ENCODE data around the gene LRRC1.
"Not testable (repeated sequence)": the region's sequence is repeated elsewhere in the genome, so short reads cannot be mapped to it uniquely, and the experiment has no call there.

Gene LRRC1

DNA sequence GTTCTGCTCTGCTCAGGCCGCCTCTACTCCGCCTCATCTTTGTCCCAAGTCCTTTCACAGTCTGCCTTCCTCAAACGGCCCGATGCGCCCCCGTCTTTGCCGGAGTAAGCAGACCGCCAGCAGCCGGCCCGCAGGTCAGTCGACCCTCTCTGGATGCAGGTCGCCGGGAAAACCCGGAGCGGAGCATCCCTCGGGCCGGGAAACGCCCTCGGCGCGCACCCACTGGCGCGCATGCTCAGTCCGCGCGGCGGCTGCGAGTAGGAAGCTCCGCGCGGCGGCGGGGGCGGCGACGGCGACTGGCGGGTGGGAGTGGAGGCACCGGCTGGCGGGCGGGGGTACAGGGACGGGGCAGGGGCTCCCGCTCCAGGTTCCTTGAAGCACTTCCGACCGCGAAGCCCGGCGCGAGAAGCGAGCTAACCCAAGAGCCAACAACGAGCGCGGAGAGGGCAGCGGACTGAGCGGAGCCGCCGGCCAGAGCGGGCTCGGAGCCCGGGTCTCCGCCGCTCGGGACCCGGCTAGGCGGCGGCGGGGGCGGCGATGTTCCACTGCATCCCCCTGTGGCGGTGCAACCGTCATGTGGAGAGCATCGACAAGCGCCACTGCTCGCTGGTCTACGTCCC lies at the start of gene LRRC1:
Gene LRRC1, plus strand, starts transcription at position 286 of the 620 bp plus-strand sequence. Its CDS starts 252 bp downstream, at position 538.
- in situ Hi-C loops (cut with MboI; ENCODE audit: low sequenced_read_pairs), result no loop called here

DNA sequence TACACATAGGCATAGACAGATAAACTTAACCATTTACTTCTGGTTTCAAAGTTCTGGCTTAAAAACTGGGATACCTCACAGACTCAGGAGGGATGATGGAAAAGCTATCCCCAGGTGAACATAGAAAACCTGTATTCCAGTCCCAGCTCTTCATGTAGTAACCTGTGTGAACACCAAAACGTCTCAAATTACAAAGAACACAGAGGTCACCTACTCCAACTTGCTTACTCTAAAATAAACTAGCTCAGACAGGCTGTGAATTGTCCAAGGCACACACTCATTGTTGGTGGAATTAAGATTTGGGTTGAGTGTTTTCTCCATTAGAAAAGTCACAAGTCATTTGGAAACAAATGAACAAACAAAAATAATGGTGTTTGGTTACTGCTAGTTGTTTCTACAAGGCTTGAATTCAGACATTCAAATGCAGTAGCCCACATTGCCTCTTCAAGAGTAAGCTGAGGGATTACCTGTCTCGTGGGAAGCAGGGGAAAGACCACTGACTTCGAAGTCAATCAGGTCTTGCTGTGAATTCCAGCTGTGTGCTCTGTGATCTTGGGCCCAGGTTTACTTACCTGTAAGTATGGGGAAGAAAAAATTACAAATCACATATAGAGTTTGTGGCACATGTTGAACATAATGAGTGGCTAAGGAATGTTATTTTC lies 48.2 kb upstream of the LRRC1 start:
- in situ Hi-C loops (cut with MboI; ENCODE audit: low sequenced_read_pairs), result no loop called here

DNA sequence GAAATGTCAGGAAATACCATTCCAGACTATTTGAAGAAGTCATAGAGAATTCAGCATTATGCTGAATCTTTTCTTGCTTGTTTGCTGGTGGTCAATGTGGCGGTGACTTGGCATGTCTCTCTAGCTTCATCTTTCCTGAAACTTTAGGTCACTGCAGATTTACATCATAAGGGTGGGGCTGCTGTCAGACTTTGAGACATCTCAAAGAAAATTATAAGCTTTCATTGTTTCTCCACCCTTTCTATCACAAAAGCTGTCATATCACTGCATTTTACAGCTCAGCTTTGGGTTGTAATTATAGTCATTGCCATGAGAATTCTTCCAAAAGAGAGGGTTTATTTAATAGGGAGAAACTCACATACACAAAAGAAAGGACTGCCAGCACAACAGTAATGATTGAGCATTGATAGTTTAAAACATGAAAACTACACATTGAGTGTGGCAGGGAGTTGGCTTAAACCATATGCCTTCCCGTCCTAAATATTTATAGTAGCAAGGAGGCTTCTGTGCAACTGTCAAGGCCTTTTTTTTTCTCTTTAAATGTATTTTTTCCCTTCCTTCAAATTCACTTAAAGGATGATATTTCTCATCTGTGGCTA lies 44.7 kb upstream of the LRRC1 start:
- in situ Hi-C loops (cut with MboI; ENCODE audit: low sequenced_read_pairs), result no loop called here

DNA sequence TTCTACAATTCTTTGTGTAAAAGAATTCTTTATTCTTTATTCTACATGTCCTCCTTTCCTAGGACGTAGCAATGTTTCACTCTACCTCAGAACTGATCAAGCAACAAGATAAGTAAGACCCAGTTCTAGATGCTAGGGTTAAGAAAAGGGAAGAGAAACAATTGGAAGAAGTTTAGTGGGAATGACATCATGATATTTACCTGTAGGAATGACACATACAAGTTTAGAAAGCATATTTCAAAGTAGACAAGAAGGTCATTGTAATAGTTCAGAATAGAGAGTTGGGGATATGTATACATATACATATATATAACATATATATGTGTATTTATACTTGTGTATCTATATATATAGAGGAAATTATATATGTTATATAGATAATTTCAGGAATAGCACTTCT lies 43.4 kb upstream of the LRRC1 start:
- in situ Hi-C loops (cut with MboI; ENCODE audit: low sequenced_read_pairs), result no loop called here

DNA sequence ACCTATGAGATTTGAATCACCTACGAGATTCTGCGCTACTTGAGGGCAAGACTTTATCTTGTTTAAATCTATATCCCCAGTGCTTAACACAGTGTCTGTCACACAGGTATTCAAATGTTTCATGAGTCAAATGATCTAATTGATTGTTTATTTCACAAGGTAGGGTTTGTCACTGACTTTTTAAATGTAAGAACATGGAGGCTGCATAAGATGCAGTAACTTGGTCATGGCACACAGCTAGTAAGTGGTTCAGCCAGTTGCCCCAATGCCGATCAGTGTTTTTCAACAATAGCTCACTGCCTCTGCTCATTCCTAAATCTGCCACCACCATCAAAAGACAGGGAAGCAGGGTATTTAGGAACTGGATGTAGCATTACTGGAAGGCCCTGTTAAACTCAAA lies 42.4 kb upstream of the LRRC1 start:
- in situ Hi-C loops (cut with MboI; ENCODE audit: low sequenced_read_pairs), result no loop called here

DNA sequence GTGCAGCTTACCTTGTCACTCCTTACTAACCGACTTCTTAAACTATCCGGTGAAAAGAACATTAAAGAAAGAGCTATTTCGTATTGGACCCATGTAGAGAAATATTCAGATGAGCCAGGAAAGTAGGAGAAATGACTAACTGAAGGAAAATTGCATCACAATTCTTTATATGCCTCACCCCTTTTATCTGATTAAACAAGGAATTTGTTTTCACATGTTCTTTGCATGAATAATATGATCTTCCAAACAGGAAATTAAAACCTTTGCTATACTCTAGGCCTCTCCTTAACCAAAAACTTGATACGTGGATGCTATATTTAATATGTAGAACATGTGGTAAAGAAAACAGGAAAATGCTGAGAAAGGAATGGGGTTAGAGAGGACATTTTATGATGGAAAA lies 41.9 kb upstream of the LRRC1 start:
- in situ Hi-C loops (cut with MboI; ENCODE audit: low sequenced_read_pairs), result no loop called here

DNA sequence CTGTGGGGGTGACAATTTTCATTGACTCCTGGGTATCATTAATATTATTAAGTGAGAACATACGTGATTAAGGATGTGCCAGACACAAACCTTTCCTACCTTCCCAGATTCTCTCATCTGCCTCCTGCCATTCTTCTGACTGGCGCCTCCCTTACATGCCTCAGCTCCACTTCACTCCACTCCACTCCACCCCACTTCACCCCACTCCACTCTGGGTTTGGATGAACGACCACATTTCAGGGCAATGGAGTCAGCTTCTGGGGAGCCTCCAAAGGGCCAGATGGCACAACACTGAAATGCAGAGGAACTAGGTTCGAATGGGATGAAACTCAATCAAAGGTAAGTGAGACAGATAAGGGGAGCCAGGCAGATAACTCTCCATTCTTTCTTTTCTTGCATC lies 40.5 kb upstream of the LRRC1 start:
- in situ Hi-C loops (cut with MboI; ENCODE audit: low sequenced_read_pairs), result no loop called here

DNA sequence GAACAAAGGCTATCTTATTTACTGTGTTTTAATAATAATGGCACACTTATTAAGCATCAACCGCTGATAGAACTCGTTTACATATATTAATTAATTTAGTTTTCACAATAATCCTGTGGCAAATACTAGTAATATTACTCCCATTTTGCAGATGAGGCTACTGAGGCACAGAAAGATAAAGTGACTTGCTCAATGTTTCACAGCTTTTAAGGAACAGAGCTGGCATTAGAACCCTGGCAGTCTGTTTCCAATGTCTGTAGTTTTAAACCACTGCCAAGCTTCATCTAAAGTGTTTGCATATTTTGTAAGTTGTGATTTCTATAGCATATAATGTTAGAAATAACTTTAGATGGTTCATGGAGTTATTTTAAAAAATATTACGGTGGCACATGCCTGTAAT lies 38.4 kb upstream of the LRRC1 start:
- in situ Hi-C loops (cut with MboI; ENCODE audit: low sequenced_read_pairs), result no loop called here

DNA sequence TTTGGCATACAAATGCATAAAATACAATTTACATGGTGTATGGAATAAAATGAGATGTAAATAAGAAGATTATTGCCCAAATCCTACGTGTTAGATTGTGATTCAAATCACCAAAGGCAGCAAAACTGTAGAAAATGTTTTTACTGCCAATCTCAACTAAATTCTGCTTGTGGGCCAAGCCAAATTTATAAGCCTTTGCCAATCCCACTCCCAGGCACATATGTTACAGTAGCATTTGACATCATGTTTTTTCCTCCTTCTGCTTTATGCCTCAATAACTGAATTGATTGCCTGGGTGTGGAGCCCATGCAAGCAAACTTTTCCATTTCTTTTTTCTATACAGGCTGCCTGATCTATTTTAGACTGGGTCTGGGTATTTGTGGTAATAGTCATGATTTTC lies 36.3 kb upstream of the LRRC1 start:
- in situ Hi-C loops (cut with MboI; ENCODE audit: low sequenced_read_pairs), result no loop called here

DNA sequence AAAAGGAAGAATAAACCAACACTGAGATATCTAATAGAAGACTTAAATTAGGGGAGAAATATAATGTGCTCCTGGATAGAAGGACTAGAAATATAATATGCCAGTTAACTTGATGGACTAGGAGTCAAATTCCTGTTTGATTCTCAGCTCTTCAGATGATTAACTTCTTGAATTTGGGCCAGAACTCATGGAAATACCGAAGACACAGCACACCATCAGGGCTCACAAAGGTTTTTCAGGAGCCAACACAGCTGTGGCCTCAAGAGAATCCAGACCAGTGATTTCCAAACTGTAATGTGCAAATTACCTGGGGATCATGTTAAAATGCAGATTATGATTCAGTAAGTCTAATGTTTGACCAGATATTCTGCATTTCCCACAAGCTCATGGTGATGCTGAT lies 33.8 kb upstream of the LRRC1 start:
- in situ Hi-C loops (cut with MboI; ENCODE audit: low sequenced_read_pairs), result no loop called here

DNA sequence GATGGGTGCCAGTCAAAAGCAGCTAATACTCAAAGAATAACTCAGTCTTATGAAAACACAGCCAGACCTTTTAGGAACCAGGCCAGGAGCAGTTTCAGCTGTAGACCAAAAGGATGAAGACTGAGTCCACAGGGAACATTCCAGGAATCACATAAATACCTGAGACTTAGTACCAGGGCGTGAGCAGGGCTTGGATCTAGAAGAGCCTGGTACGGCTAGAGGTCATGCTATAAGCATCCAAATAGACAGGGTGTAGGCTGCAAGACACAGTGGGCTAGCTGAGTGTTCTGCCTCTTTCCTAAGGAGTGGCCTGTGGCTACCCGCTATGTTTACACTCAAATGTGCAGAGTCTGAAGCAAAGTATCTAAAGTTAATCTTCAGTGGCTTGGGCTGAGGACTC lies 29.5 kb upstream of the LRRC1 start:
- in situ Hi-C loops (cut with MboI; ENCODE audit: low sequenced_read_pairs), result no loop called here

DNA sequence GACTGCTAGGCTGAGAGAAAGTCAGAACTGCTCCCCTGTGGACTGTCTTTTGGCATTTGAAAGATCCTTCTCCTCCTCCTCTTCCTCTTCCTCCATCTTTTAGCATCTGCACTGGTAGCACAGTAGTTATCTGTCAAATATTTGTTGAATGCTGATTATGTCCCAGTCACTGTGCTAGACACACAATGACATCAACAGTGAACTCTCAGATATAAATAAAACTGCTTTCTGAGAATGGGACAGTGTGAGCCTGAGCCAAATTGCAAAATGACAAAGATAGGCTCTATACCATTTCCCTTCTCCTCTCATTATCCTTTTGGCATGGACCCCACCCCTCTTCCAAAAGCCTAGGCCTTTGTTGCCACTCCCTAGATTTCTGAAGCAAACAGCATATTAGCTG lies 27.9 kb upstream of the LRRC1 start:
- in situ Hi-C loops (cut with MboI; ENCODE audit: low sequenced_read_pairs), result no loop called here

DNA sequence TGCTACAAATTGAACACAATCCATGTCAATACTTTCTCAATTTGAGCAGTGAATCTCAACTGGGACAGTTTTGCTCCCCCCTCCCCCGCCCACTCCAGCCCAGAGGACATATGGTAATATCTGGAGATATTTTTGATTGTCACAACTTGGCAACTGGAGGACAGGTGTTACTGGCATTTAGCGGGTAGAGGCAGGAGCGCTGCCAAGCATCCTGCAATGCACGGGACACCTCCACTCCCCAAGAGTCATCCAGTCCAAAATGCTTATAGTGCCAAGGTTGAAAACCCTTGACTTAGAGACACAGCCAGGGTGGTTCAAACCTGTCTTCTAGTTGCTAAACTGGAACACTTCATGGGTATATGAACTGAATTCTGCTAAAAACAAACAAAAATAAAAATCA lies 26.9 kb upstream of the LRRC1 start:
- in situ Hi-C loops (cut with MboI; ENCODE audit: low sequenced_read_pairs), result no loop called here

DNA sequence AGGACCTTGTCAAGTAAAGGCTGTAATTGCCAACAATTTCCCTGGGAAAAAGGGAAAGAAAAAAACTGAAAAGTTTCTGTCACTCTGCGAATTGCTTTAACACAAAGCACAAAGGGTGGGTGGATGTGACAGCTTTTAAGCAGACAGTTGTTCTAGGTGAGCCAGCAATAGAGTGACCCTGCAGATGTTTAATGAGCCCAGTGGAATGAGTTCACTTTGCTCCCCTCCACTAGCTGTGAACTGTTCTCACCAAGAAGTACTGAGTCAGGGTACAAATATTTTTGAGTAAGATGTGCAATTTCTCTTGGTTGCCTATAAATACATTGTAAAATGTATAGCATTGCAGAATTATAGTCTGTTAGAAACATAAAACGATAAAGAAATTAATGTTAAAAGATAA lies 26.2 kb upstream of the LRRC1 start:
- in situ Hi-C loops (cut with MboI; ENCODE audit: low sequenced_read_pairs), result no loop called here

DNA sequence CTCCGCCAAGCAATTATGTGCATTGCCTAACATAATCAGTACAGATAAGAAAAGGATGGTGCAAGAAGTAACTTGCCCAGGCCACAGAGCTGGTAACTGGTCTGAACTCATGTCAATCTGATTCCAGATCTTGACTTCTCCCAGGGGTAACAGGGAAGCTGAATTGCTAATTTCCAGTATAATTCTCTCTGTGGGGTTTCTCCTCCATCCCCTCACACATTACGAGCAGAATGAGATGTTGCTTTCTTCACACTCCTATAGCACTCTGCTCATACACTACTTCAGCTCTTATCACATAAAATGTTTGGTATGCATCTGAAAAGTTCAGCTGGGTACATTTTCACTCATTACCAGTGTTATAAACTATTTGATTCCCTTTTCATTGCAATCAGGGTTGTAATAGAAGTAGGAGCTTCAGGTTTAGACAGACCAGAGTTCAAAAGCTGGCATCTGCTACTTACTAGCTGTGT lies 24.0 kb upstream of the LRRC1 start:
- in situ Hi-C loops (cut with MboI; ENCODE audit: low sequenced_read_pairs), result no loop called here

DNA sequence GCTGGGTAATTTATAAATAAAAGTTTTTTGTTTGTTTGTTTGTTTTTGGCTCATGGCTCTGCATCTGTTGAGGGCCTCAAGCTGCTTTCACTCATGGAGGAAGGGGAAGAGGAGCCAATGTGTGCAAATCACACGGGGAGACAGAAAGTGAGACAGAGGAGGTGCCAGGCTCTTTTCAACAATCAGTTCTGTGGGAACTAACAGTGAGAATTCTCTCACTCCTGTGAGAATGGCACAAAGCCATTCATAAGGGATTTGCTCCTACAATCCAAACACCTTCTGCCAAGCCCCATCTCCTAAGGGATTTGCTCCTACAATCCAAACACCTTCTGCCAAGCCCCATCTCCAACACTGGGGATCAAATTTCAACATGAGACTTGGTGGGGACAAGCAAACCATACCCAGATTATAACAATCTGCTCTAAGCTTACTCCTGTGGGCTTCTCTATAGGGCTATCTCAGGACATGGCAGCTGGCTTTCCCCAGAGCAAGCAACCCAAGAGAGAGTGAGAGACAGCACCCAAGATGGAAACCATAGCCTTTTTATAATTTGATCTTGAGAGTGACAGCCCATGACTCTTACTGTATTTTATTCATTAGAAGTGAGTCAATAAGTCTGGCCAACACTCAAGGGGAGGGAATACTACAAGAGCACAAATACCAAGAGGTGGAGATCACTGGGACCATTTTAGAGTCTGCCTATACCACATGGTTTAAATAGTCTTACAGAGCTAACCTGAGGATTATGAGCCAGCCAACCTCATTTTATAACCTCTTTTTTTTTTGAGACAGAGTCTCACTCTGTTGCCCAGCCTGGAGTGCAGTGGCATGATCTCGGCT lies 22.8 kb upstream of the LRRC1 start:
- in situ Hi-C loops (cut with MboI; ENCODE audit: low sequenced_read_pairs), result no loop called here

DNA sequence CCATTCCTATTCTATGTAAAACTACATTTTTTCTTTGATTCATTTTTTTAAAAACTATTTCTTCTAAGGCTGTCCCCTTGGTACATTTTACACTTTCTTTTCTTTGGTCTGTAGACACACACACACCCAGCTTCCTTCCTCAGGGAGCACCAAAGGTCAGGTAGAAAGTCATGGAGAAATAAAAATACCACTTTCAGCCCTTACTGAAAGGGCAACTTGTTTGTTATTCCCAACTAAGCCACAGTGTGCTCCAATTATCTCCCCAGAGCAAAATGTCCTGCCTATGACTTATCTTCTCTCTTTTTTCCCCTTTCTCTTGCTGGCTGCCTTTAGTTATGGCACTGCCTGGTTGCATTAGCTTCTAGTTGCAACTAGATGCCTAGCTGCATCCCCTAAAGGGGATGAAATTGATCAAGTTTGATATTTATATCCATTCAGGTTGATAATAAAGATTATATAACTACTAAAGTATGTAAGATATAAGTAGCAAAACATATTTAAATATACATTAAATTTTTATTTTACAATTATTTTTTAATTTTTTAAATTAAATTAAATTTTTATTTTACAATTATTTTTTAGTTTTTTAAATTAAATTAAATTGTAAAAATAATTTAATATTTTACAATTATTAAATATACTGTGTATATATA lies 21.6 kb upstream of the LRRC1 start:
- in situ Hi-C loops (cut with MboI; ENCODE audit: low sequenced_read_pairs), result no loop called here

DNA sequence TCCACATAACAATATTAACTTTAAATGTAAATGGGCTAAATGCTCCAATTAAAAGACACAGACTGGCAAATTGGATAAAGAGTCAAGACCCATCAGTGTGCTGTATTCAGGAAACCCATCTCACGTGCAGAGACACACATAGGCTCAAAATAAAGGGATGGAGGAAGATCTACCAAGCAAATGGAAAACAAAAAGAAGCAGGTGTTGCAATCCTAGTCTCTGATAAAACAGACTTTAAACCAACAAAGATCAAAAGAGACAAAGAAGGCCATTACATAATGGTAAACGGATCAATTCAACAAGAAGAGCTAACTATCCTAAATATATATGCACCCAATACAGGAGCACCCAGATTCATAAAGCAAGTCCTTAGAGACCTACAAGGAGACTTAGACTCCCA lies 18.7 kb upstream of the LRRC1 start:
- in situ Hi-C loops (cut with MboI; ENCODE audit: low sequenced_read_pairs), result not testable (repeated sequence)

DNA sequence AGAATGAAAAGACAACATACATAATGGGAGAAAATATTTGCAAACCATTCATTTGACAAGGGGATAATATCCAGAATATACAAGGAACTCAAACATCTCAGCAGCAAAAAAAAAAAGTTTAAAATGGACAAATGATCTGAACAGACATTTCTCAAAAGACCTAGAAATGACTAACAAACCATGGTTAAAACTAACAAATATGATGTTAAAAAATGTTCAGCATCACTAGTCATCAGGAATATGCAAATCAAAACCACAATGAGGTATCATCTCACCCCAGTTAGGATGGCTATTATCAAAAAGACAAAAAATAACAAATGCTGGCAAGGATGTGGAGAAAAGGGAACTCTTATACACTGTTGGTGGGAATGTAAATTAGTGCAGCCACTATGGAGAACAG lies 9.8 kb upstream of the LRRC1 start:
- in situ Hi-C loops (cut with MboI; ENCODE audit: low sequenced_read_pairs), result not testable (repeated sequence)

DNA sequence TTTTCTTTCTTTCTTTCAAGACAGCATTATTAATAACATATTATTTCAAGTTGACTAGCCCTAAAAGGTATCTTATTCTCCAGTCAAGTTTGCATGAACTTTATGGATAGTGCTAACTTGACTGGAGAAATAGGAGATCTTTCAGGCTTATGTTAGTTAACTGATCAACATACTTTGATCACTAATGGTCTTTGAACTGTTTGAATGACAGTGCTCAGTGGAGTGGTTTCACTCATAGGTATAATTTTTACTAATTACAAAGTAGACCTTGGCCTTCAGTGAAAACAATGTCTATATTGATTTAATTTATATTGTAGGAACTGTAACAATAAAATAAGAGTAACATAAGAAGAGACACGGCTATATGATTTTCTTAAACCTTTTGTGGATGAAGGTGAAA lies 8.0 kb upstream of the LRRC1 start:
- in situ Hi-C loops (cut with MboI; ENCODE audit: low sequenced_read_pairs), result no loop called here

DNA sequence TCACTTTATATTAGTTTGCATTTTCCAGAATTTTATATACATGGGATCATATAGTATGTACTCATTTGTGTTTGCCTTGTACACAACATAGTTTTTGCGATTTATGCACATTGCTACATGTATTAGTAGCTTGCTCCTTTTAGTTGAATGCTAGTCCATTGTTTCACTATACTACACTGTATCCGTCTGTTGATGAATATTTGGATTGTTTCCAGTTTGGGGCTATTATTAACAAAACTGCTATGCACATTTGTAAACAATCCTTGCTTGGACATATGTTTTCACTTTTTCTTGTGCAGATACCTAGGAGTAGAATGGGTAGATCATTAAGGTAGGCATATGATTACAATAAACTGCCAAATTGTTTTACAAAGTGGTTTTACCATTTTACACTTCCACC lies 3.9 kb upstream of the LRRC1 start:
- in situ Hi-C loops (cut with MboI; ENCODE audit: low sequenced_read_pairs), result no loop called here
